OCI-LY1 (cell line): ENCODE data around the gene SLC26A9.

Experiments used
- H2AFZ ChIP-seq: fragments of 200-600 bp; sonication (generic), shearing (Covaris generic); 2 replicates; pipeline ENCODE4 v1.6.0; 2014; ENCODE audit warnings: antibody characterized with exemption, mild to moderate bottlenecking, low read length
- H3F3A ChIP-seq: fragments of 200-600 bp; sonication (generic), shearing (Covaris generic); 2 replicates; pipeline ENCODE4 v1.6.0; 2014; ENCODE audit warnings: mild to moderate bottlenecking, antibody characterized with exemption, low read length, moderate library complexity; ENCODE audit not compliant: insufficient read depth
- H3K27ac ChIP-seq: fragments of 200-600 bp; sonication (generic); 2 replicates; pipeline ENCODE4 v1.5.1; 2014; ENCODE audit warnings: low read length, mixed run types, mild to moderate bottlenecking, low read depth; ENCODE audit not compliant: poor library complexity, severe bottlenecking
- H3K27me3 ChIP-seq: fragments of 200-600 bp; sonication (generic); 2 replicates; pipeline ENCODE4 v1.6.0; 2014; ENCODE audit warnings: antibody characterized with exemption, mild to moderate bottlenecking, low read length, moderate library complexity; ENCODE audit not compliant: insufficient read depth
- H3K36me3 ChIP-seq: fragments of 200-600 bp; sonication (generic); 2 replicates; pipeline ENCODE4 v1.6.1; 2014; ENCODE audit warnings: mild to moderate bottlenecking, antibody characterized with exemption, low read length, moderate library complexity, mixed read lengths; ENCODE audit not compliant: insufficient read depth
- H3K4me1 ChIP-seq: fragments of 200-600 bp; sonication (generic); 2 replicates; pipeline ENCODE4 v1.5.1; 2014; ENCODE audit warnings: mild to moderate bottlenecking, low read length, moderate library complexity; ENCODE audit not compliant: insufficient read depth, severe bottlenecking
- H3K4me2 ChIP-seq: fragments of 200-600 bp; sonication (generic), shearing (Covaris generic); 2 replicates; pipeline ENCODE4 v1.6.1; 2014; ENCODE audit warnings: low read length
- H3K4me3 ChIP-seq: fragments of 200-600 bp; sonication (generic); 2 replicates; pipeline ENCODE4 v1.5.1; 2014; ENCODE audit warnings: low read length, low read depth, mild to moderate bottlenecking, mixed read lengths; ENCODE audit not compliant: poor library complexity, severe bottlenecking
- H3K79me2 ChIP-seq: fragments of 200-600 bp; shearing (Covaris generic); 2 replicates; pipeline ENCODE4 v1.6.1; 2016; ENCODE audit warnings: mixed run types, low read length, mixed read lengths; ENCODE audit not compliant: insufficient read depth
- H3K9ac ChIP-seq: fragments of 200-600 bp; sonication (generic), shearing (Covaris generic); 2 replicates; pipeline ENCODE4 v1.6.1; 2014; ENCODE audit warnings: mild to moderate bottlenecking, low read length, mixed read lengths
- H3K9me2 ChIP-seq: fragments of 200-600 bp; sonication (generic), shearing (Covaris generic); 2 replicates; pipeline ENCODE4 v1.6.1; 2014; ENCODE audit warnings: low read depth, mild to moderate bottlenecking, low read length, mixed read lengths
- H3K9me3 ChIP-seq: fragments of 200-600 bp; shearing (Covaris generic); 2 replicates; pipeline ENCODE4 v1.6.1; 2014; ENCODE audit warnings: low read length, mixed read lengths
- H4K20me1 ChIP-seq: fragments of 200-600 bp; sonication (generic), shearing (Covaris generic); 2 replicates; pipeline ENCODE4 v1.6.0; 2016; ENCODE audit warnings: mild to moderate bottlenecking, low read length; ENCODE audit not compliant: insufficient read depth
- CTCF ChIP-seq: fragments of 200-600 bp; sonication (generic), shearing (Covaris generic); IDR thresholded peaks from 2 replicates; pipeline ENCODE4 v1.5.1; 2017; ENCODE audit warnings: mild to moderate bottlenecking, antibody characterized with exemption, low read length, moderate library complexity, mixed read lengths
- EZH2 ChIP-seq: fragments of 200-600 bp; sonication (generic), shearing (Covaris generic); IDR thresholded peaks from 2 replicates; pipeline ENCODE4 v1.8.0; 2017; ENCODE audit warnings: borderline replicate concordance, mixed run types, mild to moderate bottlenecking, antibody characterized with exemption, low read length, moderate library complexity, mixed read lengths

SLC26A9 gene

GRCh38 chr1:205947024-205947423, 3.8 kb upstream of the SLC26A9 start:
- H3K4me2 ChIP-seq: no peak overlapping the region
- no peaks in the 10 kb centered on the region for H3K27me3 ChIP-seq

GRCh38 chr1:205945069-205945468, 1.8 kb upstream of the SLC26A9 start:
- Histone ChIP-seq H3K4me2 (no peak overlapping the region), H3F3A (no peaks in the 10 kb centered on the region), H3K9me2 (no peaks in the 10 kb centered on the region), H4K20me1 (no peaks in the 10 kb centered on the region), H2AFZ (no peak overlapping the region), H3K79me2 (no peaks in the 10 kb centered on the region), H3K27me3 (no peaks in the 10 kb centered on the region), H3K9ac (no peak overlapping the region), H3K4me3 (no peak overlapping the region), H3K9me3 (no peaks in the 10 kb centered on the region), H3K36me3 (no peaks in the 10 kb centered on the region), H3K4me1 (no peaks in the 10 kb centered on the region), H3K27ac (no peak overlapping the region)
- TF ChIP-seq CTCF: no peak
- no peak for TF ChIP-seq EZH2

More at GRCh38 chr1:205947024-205947423, 3.8 kb upstream of the SLC26A9 start:
- Histone ChIP-seq H2AFZ (no peak overlapping the region), H3K4me3 (no peak overlapping the region), H3K4me1 (no peaks in the 10 kb centered on the region), H3K9me2 (no peaks in the 10 kb centered on the region), H3K9me3 (no peaks in the 10 kb centered on the region), H3K36me3 (no peaks in the 10 kb centered on the region), H3F3A (no peaks in the 10 kb centered on the region), H3K9ac (no peak overlapping the region), H3K79me2 (no peaks in the 10 kb centered on the region), H3K27ac (no peak overlapping the region), H4K20me1 (no peaks in the 10 kb centered on the region)
- TF ChIP-seq CTCF (no peak), EZH2 (no peak)

GRCh38 chr1:205944525-205944924, 1.3 kb upstream of the SLC26A9 start:
- no peaks in the 10 kb centered on the region for H3K9me2 ChIP-seq
- no peaks in the 10 kb centered on the region for H3K4me1 ChIP-seq
- H2AFZ ChIP-seq: no peak overlapping the region
- no peaks in the 10 kb centered on the region for H3K27me3 ChIP-seq
- H3K9me3 ChIP-seq: no peaks in the 10 kb centered on the region
- H3K9ac ChIP-seq: no peak overlapping the region
- no peaks in the 10 kb centered on the region for H3F3A ChIP-seq
- H3K4me2 ChIP-seq: no peak overlapping the region
- H3K79me2 ChIP-seq: no peaks in the 10 kb centered on the region
- no peaks in the 10 kb centered on the region for H3K36me3 ChIP-seq
- H3K4me3 ChIP-seq: no peak overlapping the region
- no peaks in the 10 kb centered on the region for H4K20me1 ChIP-seq
- TF ChIP-seq EZH2: no peak
- no peak for TF ChIP-seq CTCF
- no peak overlapping the region for H3K27ac ChIP-seq
